Measurements from ENCODE around the gene MC1R. TPM values are rescaled to one million over a fixed set of nuclear protein-coding genes. Genes with fewer than 3 reads are reported as not detected.

The MC1R gene
- total and polyA plus RNA-seq, 2 of the 4 experiments (the other 2 are of a cell fraction): 3.8 to 9.5 TPM

GRCh38 chr16:89962754-89963498 lies 44.3 kb downstream of the MC1R start:
- 91% methylated on average over 17 of the region's 26 CpGs; no CpG with 5 or more reads in 1 of the 2 experiments for WGBS, 2 experiments (ENCODE audit: extremely low coverage in 2 of 2, insufficient read length in 1 of 2)

More at GRCh38 chr16:89962754-89963498, 44.3 kb downstream of the MC1R start:
- H3K9ac ChIP-seq (ENCODE audit: low read depth, low read length): no peak overlapping the region
- H3K23ac ChIP-seq (ENCODE audit: low read depth, low read length): no peak overlapping the region
- POLR2A ChIA-PET (ENCODE audit: unreplicated experiment): no interaction called here
- H2BK20ac ChIP-seq (ENCODE audit: low read depth, low read length): no peak overlapping the region
- no peak overlapping the region for H3K14ac ChIP-seq (replicated peaks; ENCODE audit: low read depth, low read length)
- H4K8ac ChIP-seq (ENCODE audit: low read depth in 2 of 2, low read length in 2 of 2): no peak overlapping the region
- DNase-seq (no peak), ATAC-seq (ENCODE audit: low read depth) (no peak)
- no peak overlapping the region for H2BK15ac ChIP-seq (ENCODE audit: low read depth, low read length)
- CTCF ChIA-PET: no interaction called here
- peaks cover 2% of the 10 kb centered on the region; the same call in 1 of the 2 replicates for H3K9me1 ChIP-seq (ENCODE audit: insufficient read depth, low read length)
- H3K79me1 ChIP-seq (ENCODE audit: low read depth in 1 of 2, low read length in 2 of 2): peaks cover 0 to 17% of the 10 kb centered on the region in 2 experiments; a peak in 2 of 4 replicates
- H3K9me3 ChIP-seq (ENCODE audit: control insufficient read depth, insufficient read depth, low read length): no peaks in the 10 kb centered on the region
- H4K91ac ChIP-seq (ENCODE audit: insufficient read depth, low read depth, low read length): no peak overlapping the region
- H3K36me3 ChIP-seq (ENCODE audit: control insufficient read depth, insufficient read depth, low read length): peaks cover 39% of the 10 kb centered on the region
- no TSS peak for BruUV-seq (replicated peaks)
- no peak overlapping the region for H3K18ac ChIP-seq (ENCODE audit: low read depth, low read length)
- no peak overlapping the region for H3K56ac ChIP-seq (ENCODE audit: extremely low read depth, insufficient read depth, low read length)
- TF ChIP-seq MXI1 (IDR thresholded peaks at IDR 0.05; ENCODE audit: borderline replicate concordance, low read depth, low read length): no peak
- TF ChIP-seq BHLHE40 (IDR thresholded peaks at IDR 0.05; ENCODE audit: low read depth, low read length): no peak
- no peak for TF ChIP-seq RFX5 (IDR thresholded peaks at IDR 0.05; ENCODE audit: low read depth, low read length)
- TF ChIP-seq RCOR1 (IDR thresholded peaks at IDR 0.05; ENCODE audit: insufficient replicate concordance, low read length): no peak
- TF ChIP-seq POLR2A (IDR thresholded peaks at IDR 0.05; ENCODE audit: low read depth, low read length): no peak
- TF ChIP-seq RAD21 (IDR thresholded peaks at IDR 0.05; ENCODE audit: low read length): no peak
- no peaks in the 10 kb centered on the region for H3K27me3 ChIP-seq (ENCODE audit: control insufficient read depth, insufficient read depth, low read length)
- in situ Hi-C loops (cut with MboI; ENCODE audit: low sequenced_read_pairs): no loop called here
- no peak overlapping the region for H3K4ac ChIP-seq (ENCODE audit: low read depth, low read length)
- H3K27ac ChIP-seq (ENCODE audit: insufficient read depth, low read length): no peak overlapping the region
- no peak overlapping the region for H3K4me3 ChIP-seq (ENCODE audit: insufficient read depth, low read depth, low read length)
- no peak overlapping the region for H2AK9ac ChIP-seq (replicated peaks; ENCODE audit: low read depth, low read length, poor library complexity)
- no peak overlapping the region for H2AFZ ChIP-seq (replicated peaks; ENCODE audit: low read length, poor library complexity)
- no peaks in the 10 kb centered on the region for H3K4me1 ChIP-seq (ENCODE audit: control insufficient read depth, insufficient read depth, low read length)
- peaks cover 4% of the 10 kb centered on the region; the same call in 1 of the 2 replicates for H4K20me1 ChIP-seq (ENCODE audit: insufficient read depth, low read length)
- no peak overlapping the region for H2AK5ac ChIP-seq (ENCODE audit: low read depth, low read length)
- H2BK120ac ChIP-seq (ENCODE audit: low read depth, low read length): no peak overlapping the region
- H3K4me2 ChIP-seq (ENCODE audit: low read depth, low read length): no peak overlapping the region
- H2BK5ac ChIP-seq (ENCODE audit: low read depth, low read length, poor library complexity, severe bottlenecking): no peak overlapping the region
- H4K5ac ChIP-seq (ENCODE audit: low read depth, low read length): no peak overlapping the region
- intact Hi-C loops (cut with micrococcal nuclease): no loop called here
- dilution Hi-C loops (cut with HindIII; ENCODE audit: low sequenced_read_pairs, unreplicated experiment): no loop called here

Measured in IMR-90 (cell line).